Measurements from ENCODE around the gene AHCTF1.
"Not testable (repeated sequence)": the region's sequence is repeated elsewhere in the genome, so short reads cannot be mapped to it uniquely, and the experiment has no call there.

Gene AHCTF1

DNA sequence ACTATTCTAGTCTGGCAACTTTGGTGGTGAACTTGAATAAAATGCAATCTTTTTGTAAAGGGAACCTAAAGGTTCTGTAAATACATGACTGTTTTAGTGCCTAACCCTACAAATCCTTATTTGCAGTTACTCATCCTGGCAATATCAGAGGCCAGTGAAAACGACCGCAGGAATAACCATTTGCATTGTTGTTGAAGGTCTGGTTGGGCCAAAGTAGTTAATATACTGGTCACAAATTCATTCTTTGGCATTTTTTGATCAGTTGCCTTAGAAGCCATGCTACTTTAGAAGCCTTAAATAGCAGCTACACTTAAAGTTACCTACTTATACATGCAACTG is 93.7 kb downstream of the AHCTF1 start:
- DNase-seq (ENCODE audit: low spot score): no peak

DNA sequence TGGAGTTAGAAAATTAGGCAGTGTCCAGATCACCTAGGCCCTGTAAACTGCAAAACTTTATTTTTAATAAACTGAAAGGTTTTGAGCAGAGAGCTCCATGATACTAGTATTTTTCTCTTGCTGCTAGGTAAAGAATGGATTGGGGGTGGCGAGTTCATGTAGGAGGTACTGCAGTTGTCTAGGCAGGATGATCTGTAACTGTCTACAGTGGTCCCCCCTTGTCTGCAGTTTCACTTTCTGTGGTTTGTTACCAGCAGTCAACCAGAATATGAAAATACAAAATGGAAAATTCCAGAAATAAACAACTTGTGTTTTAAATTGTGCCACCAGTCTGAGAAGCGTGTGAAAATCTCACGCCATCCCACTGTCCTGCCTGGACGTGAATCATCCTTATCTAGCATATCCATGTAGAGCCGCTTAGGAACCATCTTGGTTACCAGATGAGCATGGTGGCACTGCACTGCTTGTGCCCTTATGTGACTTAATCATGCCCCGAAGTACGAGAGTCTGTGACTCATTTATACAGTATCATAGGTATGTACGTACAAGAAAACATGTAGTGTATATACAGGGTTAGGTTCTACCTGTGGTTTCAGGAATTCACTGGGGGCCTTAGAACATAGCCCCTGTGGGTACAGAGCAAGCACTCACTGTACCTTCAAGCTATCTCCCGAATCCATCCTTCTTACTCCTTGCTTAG is 94.2 kb downstream of the AHCTF1 start:
- no peak for DNase-seq (ENCODE audit: low spot score)

- DNase-seq (ENCODE audit: low spot score): no peak
These were observed 95.4 kb downstream of the AHCTF1 start for GRCh38 chr1:246836209-246836966.

DNA sequence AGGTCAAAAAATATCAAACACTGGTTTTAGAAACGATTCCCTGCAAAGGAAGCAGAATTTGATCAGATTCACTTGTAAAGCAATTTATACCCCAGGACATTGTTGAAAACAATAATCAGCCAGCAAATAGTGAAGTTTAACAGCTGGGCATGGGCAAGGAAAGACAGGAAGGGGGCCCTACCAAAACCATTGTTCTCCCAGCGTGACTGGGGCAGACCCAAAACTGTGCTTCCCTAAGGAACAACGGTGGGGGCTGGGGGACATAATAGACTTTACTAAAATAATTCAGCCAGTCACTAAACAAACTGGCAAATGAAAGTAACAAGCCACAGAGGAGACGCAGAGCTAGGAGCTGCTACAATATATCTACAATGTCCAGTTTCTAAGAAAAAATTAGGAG is 100.2 kb downstream of the AHCTF1 start:
- no peak for DNase-seq (ENCODE audit: low spot score)

- DNase-seq (ENCODE audit: low spot score): no peak
These were observed 102.9 kb downstream of the AHCTF1 start for GRCh38 chr1:246828818-246829217.

GRCh38 chr1:246827396-246827795 is 104.4 kb downstream of the AHCTF1 start:
- DNase-seq (ENCODE audit: low spot score): no peak

DNA sequence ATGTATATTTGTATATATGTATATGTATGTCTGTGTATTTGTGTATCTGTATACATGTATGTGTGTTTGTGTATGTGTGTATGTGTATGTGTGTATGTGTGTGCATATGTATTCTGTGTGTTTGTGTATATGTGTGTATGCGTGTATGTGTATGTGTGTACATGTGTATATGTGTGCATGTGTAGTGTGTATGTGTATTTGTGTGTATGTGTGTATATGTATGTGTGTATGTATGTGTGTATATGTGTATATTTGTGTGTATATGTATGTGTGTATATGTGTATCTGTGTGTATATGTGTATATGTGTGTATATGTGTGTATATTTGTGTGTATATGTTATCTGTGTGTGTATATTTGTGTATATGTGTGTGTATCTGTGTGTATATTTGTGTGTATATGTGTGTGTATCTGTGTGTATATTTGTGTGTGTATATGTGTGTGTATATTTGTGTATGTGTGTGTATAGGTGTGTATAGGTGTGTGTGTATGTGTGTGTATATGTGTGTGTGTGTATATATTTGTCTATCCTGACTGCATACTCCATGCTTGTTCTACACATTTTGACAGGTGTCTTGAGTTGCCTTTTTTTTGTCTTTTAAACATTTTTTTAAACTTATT is 106.1 kb downstream of the AHCTF1 start:
- DNase-seq (ENCODE audit: low spot score): no peak

DNA sequence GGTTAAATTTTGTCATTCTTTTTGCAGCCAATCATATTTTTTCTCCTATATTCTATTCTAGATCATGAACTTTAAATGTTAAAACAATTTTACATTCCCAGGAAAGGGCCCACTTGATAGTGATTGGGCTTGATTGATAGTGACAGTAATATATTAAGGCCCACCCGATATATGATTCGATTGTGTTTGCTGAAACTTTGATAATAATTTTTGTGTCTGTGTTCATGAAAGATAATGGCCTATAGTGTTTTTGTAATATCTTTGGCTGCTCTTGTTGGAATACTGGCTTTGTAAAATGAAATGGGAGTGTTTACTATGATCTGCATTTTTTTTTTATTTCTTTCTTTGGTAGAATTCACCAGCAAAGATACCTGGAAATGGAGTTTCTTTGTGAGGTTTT is 107.2 kb downstream of the AHCTF1 start:
- no peak for DNase-seq (ENCODE audit: low spot score)

GRCh38 chr1:246822154-246822553 is 109.6 kb downstream of the AHCTF1 start:
- not testable (repeated sequence) for DNase-seq (ENCODE audit: low spot score)

GRCh38 chr1:246820666-246821065 is 111.1 kb downstream of the AHCTF1 start:
- DNase-seq (ENCODE audit: low spot score): no peak

- DNase-seq (ENCODE audit: low spot score): not testable (repeated sequence)
These were observed 114.0 kb downstream of the AHCTF1 start for GRCh38 chr1:246817778-246818177.

DNA sequence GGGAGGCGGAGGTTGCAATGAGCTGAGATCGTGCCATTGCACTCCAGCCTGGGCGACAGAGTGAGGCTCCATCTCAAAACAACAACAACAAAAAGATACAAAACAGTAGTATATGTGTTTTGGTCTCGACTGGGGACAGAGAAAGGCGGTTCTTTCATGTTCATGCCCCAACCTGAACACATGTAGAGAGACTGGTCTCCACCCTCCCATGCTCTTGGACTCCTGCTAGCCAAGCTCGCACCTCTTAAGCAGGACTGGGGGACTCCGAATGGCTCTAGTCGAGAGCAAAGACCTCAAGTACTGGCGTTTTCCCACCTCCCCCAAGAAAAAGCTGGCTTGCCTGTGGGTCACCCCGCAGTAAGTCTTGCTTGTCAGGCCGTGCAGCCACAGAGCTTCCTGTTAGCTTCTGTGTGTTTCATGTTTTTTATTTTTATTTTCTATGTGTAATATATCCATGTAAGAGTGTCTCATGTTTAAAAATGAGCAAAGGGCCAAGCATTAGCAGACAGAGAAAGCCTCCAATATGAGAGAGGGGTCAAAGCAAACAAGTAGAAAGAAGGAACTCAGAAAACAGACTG is 116.0 kb downstream of the AHCTF1 start:
- no peak for DNase-seq (ENCODE audit: low spot score)

- DNase-seq (ENCODE audit: low spot score): no peak
These were observed 116.9 kb downstream of the AHCTF1 start for GRCh38 chr1:246814890-246815289.

- DNase-seq (ENCODE audit: low spot score): not testable (repeated sequence)
These were observed 118.4 kb downstream of the AHCTF1 start for GRCh38 chr1:246813325-246813724.

DNA sequence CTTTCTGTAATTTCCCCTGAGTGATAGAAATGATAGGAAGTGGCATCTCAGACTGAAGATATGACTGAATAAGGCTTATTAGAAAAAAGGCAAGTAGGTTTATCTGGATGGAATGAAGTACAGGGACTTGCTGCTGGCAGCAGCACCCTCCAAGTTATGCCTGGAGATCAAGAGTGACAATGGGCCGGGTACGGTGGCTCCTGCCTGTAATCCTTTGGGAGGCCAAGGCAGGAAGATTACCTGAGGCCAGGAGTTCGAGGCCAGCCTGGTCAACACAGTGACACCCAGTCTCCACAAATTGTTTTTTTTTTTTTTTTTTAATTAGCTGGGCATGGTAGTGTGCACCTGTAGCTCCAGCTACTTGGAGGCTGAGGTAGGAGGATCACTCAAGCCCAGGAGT is 119.8 kb downstream of the AHCTF1 start:
- DNase-seq (ENCODE audit: low spot score): no peak

DNA sequence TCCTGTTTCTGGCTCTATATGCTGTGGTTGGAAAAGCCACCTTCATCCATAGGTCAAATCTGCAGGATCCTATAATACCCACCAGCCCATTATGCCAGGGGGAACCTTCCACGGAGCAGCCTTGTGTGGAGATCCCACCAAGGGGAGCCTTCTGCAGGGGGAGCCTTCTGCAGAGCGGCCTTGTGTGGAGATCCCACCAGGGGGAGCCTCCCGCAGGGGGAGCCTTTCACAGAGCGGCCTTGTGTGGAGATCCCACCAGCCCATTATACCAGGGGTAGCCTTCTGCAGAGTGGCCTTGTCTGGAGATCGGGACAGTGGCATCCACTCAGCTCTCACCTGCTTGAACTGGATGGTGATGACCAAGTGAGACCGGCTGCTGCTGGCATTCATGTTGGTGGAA is 122.3 kb downstream of the AHCTF1 start:
- DNase-seq (ENCODE audit: low spot score): no peak

DNA sequence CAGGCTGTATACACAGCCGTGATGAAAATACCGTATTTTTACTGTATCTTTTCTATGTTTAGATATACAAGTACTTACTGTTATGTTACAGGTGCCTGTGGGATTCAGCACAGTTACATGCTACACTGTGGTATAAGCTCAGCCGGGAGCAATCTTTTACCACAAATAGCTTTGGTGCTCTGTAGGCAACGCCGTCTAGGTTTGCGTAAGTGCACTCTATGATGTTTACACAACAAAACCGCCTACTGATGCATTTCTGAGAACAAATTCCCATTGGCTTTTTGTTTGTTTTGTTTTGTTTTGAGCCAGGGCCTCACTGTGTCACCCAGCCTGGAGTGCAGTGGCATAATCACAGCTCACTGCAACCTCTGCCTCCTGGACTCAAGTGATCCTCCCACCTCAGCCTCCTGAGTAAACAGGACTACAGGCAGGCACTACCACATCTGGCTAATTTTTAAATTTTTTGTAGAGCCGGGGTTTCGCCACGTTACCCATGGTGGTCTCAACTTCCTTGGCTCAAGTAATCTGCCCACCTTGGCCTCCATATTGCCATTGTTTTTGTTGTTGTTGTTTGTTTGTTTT is 126.5 kb downstream of the AHCTF1 start:
- no peak for DNase-seq (ENCODE audit: low spot score)

- no peak for DNase-seq (ENCODE audit: low spot score)
These were observed 127.9 kb downstream of the AHCTF1 start for GRCh38 chr1:246803883-246804282.

- no peak for DNase-seq (ENCODE audit: low spot score)
These were observed 128.4 kb downstream of the AHCTF1 start for GRCh38 chr1:246803373-246803772.

GRCh38 chr1:246801241-246802020 is 130.3 kb downstream of the AHCTF1 start:
- no peak for DNase-seq (ENCODE audit: low spot score)

DNA sequence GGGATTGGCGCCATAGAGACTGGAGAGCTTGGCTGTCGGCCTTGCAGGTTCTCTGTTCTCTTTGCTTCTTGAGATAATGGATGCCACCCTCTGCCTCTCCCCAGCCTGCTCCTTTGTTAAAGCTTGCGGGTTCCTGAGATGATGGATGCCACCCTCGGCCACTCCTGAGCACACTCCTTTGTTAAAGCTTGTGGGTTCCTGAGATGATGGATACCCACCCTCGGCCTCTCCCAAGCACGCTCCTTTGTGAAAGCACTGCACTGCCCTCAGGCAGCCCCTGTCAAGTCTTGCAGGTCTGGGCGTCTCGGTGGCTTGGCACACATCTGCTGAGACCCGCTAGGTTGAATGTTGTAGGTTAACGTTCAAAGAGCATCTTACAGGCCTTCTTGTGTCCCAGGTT is 131.0 kb downstream of the AHCTF1 start:
- no peak for DNase-seq (ENCODE audit: low spot score)

- DNase-seq (ENCODE audit: low spot score): no peak
These were observed 131.4 kb downstream of the AHCTF1 start for GRCh38 chr1:246800356-246800755.

Measured in cerebellar cortex (tissue), 1 donor.